Activated CD4-positive, CD25-positive, alpha-beta regulatory T cell treated with anti-CD3 and anti-CD28 coated beads, Interleukin-2, amount 50 U/mL, for 24 hours (primary cell): ENCODE measurements around the gene GLT8D1.
A peak's percentile ranks its signal among the peaks of the same experiment; 100 is the strongest.

Experiments
- ATAC-seq, 2 donors: fragments of 150-1000 bp; cut with Tn5 transposase; one replicate each; pipeline ENCODE4 v1.10.0; 2021; ENCODE audit warnings: mild to moderate bottlenecking in 1 of 2, moderate library complexity in 1 of 2

The GLT8D1 gene

DNA sequence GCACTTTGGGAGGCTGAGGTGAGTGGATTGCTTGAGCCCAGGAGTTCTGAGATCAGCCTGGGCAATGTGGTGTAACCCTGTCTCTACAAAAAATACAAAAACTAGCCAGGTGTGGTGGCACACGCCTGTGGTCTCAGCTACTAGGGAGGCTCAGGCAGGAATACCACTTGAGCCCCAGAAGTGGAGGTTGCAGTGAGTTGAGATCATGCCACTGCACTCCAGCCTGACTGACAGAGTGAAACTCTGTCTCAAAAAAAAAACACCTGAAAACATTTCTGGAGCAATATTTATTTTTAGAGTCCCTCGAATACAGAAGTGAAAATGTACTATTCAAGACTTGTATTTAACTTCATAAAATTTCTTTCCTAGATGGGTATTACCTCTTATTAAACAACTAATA is 4.9 kb upstream of the GLT8D1 start:
- no peak for ATAC-seq

DNA sequence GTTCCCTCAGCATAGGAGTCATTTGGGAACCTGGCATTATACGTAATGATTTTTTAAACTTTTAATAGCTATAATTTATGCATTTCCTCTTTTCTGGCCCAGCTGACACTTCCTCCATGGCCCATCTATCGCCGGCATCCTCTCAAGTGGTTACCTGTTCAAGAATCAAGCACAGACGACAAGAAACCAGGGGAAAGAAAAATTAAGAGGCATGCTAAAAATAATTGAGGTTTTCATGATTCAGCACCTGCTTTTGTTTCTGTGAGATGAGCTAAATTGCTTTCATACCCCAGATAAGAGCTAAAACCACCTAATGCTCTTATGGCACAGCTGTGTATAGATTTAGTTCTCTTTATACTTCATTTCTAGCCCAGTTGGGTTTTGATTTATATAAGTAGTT is 2.0 kb upstream of the GLT8D1 start:
- ATAC-seq, result no peak

DNA sequence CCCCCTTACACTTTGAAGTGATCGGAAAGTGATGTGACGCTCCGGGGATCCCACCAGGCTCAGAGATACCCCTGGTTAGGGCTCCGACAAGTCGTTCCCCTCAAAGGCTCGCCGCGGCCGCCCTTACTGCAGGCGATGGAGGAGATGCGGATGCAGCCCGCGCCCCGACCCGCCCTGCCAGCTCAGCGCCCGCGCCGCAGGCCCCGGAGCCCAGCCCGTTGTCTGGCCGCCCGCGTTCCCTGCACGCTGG is 228 bp downstream of the GLT8D1 start:
- no peak for ATAC-seq

DNA sequence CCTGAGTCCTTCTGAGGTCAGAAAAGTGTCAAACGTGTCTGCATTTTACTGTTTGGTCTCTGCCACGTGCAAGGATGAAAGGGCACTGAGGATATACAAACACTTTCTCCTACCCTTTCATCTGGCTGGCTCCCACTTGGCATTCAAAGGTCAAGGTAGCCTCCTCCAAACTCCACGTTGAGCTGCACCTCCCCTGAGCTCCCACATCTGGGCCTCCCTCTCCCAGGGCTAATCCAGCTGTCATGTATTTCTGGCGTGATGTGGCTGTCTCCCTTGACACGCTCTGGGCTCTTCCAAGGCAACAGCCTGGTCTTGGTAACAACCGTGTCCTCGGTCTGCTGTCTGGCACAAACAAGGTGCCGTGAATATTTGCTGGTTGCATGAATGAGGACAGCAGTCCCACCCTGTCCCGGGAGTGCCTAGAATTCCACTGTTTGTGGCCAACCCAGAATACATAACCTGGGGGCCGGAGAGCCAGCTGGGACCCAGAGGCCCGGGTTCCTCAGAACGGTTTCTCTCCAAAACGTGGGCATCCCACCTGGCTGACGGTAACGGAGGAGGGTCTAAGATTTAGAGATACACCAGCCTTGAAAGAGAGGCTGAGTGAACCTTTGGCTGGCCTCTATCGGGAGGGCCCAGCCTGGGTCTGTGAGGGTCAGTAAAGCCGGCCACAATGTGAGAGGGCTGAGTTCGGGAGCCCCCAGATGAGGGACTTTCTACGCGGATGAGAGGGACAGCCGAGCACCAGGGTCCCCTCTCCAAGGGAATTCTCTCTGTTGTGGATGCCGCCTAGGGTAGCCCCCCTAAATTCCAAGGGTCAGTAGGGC is 767 bp downstream of the GLT8D1 start:
- no peak for ATAC-seq

DNA sequence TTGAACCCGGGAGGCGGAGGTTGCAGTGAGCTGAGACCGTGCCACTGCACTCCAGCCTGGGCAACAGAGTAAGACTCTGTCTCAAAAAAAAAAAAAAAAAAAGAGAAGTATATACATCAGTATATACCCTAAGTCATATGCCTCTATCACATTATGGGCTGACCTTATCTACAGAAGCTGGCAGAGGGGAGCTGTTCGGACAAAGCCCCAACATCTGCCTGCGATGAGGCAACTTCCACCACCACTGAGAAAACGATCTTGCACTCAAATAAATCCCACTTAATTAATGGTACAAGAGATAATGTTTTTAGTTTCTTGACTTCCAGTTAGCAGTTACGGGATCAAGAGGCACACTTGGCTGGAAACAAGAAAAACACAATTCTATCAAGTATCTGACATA is 2.2 kb downstream of the GLT8D1 start:
- ATAC-seq, result no peak

DNA sequence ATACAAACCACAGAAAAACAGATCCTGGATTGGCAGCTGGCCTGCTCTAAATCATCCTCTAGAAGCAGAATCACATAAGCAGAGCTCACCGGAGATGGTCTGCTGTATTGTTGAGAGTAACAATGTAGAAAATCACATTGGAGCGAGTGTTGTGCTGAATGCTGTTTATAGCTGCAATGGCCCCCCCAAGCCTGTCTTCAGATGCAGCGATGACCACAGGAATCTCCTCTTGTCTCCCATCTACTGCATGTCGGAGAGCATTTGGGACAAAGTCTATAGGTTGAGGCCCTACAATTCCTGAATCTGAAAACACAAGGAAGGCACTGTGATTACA is 8.0 kb downstream of the GLT8D1 start:
- ATAC-seq, result no peak

DNA sequence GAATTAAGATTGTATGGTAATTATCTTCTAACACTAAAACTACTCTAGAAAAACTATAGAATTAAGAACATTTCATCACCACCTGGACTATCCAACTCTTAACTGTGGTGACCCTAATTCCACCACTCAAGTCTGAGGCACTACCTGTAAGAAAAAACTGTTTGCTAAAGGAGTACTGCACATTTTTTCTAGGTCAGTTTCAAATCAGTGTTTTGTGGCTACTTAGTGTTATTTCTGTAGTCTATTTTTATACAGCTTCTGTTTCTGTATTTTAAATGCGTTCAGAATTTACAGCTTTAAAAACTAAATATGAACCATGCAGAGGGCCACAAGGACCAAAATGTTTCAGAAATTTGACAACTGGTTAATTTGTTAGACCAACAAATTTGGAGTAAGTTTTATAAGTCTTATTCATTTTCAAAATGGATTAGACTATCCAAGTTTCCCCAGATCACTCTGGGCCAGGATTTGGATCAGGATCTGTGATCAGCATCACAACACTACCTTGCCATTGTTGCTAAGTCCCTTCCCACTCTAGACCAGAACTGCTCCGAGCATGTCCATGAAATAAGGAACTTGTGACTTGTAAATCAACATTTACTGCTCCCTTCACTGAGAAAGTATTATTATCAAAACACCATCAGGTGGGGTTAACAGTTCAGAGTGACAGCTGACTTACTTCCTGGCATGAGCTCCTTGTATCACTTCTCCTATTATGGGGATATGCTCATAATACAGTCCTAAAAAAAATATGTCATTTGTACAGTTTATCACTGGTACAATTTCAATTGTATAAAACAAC is 8.6 kb downstream of the GLT8D1 start:
- no peak for ATAC-seq

DNA sequence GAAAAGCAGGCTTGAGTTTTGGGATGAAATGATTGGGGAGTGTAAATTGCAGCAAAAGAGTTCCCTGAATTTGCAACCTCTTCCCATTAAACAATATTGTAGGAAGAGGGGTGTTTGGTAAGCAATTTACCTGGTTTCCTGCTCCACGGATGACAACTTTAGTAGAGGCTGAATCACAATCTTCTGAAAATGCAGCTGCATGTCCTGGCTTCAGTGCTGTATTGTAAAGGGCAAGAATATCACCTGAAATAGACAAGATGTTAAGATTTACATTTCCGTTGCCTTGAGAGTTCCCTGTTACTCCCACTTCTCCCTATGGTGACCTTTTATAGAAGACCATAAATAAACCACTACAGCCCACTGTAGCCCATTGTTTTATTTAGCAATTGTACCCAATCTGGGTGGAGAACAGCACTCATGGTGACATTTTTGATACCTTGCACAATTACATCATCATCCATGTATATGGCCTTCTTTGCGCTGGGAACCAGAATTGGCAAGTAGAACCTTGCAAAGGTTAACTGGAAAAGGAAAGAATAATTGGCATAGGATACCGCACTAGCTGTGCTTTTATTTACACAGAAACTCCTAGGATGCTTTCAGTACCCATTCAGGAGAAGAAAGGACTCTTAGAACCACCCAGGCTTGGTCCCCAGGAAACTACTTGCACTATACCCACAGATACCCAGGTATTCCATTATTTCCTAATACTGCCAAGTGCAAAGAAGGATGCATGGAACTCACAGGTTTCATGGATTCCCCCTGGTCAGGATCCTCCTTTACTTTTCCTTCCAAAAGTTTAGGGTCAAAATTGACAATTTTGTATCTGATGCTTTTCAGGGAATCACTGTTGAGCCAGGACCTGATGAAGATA is 9.6 kb downstream of the GLT8D1 start:
- ATAC-seq, result no peak

DNA sequence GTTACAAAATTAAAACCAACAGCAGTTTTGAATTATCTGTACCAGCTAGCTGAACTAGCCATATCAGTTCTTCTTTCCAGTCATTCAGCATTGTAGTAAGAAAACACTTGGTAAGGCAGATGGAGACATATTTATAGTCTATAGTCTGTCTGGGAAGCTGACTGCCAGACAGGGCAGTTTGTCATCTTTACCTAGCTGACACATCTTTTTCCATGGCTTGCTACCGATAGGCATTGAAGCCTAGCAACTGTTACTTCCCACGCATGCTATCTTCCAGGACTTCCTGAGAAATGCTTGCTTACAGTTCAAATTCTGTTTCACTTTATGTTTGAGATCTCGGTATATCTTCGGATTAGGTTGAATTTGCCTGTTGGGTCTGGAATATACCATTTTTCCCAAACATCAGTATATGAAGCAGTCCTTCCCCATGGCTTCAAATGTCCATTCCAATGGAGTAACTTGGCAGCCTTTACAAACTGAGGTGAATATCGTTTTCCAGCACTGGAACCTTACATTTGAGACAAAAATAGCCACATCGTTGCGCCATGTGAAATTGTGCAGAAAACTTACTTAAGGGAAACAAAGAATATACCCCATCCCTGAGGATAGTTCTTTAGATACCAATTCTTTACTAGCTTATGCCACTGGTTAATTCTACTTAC is 10.9 kb downstream of the GLT8D1 start:
- peak; percentile 35 to 52 for ATAC-seq

DNA sequence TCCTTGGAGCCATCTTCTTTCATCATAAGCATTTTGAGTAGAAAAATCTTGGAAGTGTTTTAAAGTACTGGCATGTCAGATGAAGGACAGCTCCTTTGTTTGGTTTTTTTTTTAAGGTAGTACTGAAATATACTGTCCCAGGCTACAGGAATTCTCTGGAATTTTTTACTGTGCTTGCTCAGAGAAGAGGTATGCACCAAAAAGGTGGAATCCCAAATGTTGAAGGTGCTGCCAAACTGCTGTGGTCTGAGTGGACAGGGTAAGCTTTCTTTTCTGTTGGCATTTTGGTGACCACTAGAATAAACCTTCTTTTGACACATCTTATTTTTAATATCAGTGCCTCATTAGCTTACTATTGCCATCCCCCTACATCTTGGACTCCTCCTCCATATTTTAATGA is 12.5 kb downstream of the GLT8D1 start:
- no peak for ATAC-seq

DNA sequence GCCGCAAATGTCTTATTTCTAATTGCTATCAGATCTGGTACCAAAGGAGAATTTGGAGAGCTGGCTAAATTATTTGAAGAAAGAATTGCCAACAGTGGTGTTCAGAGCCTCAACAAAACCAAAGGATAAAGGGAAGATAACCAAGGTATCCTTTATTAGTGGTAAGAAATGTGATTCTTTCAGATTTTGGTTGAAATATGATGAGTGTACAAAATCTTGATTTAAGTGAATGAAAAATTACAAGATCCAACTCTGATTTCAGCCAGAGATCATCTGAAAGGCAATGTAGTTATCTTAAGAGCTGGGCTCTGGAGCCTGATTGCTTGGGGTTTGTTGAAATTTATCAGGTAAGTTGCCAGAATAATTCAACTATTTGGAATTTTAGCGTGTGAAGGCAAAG is 15.0 kb downstream of the GLT8D1 start:
- ATAC-seq, result no peak

DNA sequence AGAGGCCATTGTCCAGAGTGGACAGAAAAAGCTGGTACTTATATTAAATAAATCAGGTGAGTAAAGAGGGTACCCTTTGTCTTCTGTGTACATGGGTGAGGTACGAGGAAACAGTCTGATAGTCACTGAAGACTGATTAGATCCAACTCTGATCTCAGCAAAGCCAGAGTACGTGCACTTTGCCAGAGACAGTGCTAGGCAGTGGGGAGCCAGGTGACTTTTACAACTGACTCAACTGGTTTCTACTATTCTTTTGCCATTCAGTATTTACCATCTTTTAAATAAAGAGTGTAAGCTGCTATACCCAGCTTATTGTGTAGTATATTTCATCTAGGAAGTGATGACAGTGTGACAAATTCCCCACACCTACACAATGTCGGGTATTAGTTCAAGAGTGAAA is 16.4 kb downstream of the GLT8D1 start:
- ATAC-seq, result peak in 1 of 2 donors; percentile 7

DNA sequence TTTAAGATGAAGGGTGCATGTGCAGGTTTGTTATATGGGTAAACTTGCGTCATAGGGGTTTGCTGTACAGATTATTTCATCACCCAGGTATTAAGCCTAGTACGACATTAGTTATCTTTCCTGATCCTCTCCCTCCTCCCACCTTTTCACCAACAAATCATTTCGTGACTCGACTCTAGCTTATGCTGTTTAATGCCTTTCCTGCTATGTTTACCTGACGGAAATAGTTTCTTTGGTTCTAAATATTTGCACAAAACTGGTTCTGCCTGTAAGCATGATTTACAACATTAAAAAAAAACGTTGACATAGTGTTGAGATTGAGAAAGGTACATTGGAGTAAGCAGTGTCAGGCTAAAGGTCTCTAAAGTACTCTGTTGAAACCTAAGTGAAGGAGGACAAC is 17.3 kb downstream of the GLT8D1 start:
- ATAC-seq, result no peak

DNA sequence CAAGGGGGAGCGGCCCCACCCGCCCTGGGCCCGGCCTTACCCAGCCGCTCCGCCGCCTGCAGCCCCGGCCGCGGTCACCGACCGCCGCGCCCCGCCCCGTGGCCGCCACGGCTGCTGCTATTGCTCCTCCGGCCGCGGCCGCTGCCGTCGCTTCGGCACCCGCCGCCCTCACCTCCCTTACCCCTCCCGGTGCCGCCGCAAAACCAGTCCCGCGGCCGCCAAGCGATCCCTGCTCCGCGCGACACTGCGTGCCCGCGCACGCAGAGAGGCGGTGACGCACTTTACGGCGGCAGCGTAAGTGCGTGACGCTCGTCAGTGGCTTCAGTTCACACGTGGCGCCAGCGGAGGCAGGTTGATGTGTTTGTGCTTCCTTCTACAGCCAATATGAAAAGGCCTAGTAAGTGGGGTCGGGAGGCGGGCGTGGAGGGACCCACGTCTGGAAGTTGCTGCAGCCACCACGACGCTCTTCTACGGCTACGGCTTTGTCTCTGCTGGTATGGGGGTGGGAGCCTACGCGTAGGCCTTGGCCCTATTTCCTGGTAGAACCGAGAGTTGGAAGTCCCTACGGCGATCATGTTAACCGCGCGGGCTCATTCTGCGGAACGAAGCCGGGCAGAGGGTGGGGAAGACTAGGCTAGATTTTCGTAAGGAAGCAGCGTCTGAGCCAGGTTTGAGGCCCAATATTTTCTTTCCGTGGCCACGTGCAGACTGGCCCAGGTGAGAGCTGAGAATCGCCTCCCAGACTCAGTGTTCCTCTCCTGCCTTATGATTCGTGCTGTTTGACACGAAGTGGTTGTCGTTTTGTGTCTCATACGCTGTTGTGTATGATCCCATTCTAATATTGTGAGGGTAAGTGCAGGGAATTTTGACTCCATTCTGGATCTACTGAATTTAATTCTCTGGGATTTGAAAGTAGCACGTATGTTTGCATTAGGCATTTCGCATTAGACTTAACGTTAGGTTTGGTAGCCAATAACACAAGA is 19.6 kb downstream of the GLT8D1 start, which contains the start of the genes GNL3 and PBRM1:
Gene GNL3 (plus strand): TSS at position 324 of the 983 bp plus-strand sequence. CDS start 61 bp downstream, at position 385.
Gene PBRM1 (minus strand): TSS at position 205 of the 983 bp plus-strand sequence.
- peak; percentile 72 to 78 for ATAC-seq

DNA sequence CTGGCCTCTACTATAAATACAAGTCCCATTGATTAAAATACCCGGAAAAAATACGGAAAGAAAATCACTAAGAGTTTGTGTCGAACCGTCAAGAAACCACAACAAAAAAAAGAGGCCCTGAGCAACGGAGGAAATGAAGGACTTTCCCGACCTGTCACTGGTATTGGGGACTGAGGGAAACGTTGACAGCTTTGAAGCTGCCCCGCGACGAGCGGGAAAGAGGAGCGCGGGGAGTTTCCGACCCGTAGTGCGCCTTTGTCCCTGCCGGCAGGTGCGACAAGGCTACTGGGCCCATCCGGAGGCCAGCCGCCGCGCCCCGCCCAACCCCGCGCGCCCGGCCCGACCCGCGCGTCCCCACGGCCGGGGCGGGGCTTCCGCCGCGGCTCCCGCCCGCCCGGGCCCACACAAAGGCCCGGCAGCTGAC is 20.3 kb downstream of the GLT8D1 start:
- ATAC-seq, result peak; percentile 73 to 77

DNA sequence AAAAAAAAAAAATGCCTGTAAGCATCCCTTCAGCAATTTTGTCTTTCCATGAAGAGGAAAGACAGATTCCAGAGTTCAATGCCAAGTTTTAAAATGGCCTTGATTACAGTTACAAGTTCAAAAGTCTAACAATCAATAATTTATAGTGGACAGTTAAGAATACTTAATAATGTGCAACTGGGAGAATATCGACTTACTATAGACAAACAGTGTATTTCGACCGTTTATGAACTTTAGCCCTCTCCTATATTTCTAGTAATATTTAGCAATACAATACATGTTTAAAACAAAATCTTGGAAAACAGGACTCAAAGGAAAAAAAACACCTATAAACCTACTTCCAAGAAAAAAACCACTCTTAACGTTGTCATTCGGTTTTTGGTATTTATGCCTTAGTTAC is 21.4 kb downstream of the GLT8D1 start:
- ATAC-seq, result no peak

DNA sequence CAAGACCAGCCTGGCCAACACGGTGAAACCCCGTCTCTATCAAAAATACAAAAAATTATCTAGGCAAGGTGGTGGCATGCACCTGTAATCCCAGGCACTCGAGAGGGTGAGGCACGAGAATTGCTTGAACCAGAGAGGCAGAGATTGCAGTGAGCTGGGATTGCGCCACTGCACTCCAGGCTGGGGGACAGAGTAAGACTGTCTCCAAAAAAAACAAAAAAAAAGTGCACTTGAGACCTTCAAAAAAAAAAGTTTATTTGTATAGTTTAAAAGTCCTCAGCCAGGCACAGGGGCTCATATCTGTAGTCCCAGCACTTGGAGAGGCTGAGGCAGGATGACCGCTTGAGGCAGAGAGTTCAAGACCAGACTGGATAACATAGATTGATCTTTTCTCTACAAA is 22.0 kb downstream of the GLT8D1 start:
- no peak for ATAC-seq

DNA sequence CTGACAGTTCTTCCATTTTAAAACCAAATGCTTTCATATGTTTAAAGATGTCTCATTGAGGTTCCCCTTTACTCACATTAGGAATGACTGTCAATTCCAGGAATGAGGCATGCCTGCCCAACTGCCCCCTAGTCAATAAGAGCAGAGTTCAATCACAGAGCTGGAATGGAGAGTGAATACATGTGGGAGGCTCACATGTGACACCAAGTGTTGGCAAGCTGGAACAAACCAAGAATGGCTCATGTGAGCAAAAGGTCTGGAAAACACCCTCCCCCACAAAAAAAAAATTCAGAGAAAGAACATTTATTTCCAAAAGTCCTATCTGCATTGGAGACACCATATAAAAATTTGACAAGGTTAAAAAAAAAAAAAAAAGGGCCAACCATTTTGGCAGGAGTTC is 23.6 kb downstream of the GLT8D1 start:
- ATAC-seq, result peak; percentile 15 to 41

DNA sequence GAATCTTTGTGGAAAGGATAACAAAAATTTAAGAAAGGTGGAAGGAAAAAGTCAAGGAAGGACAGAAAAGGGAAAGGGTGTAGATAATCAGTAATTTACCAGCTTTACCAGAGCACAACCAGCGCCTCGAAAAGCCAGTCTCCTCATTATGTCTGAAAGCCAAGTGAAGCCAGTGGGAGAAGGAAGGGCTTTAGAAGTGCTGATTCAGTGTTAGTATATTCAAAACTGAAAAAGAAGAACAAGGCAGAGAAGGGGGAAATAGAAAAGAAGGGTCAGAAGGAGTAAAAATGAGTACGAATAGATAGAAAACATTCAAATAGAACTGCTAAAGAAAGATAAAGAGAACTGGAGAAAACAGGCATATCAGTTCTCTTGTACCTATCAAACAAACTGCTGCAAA is 24.0 kb downstream of the GLT8D1 start:
- ATAC-seq, result no peak

DNA sequence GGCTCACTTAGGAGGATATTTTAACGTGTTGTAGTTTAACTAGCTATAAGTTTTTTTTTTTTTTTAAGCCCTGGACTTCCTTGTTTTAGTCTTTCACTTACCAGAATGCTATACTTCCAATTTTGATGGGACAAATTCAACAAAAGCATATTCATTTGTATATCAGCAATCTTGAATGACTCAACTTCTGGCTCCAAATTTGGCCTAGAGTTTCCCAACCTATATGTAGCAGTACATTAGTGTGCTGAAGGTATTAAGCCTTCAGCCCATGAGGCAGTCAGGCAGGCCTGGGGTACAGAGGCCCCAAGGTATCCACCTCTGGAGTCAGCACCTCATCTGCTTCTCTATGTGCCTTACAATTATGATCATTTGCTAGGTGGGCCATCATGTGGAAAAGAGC is 25.8 kb downstream of the GLT8D1 start:
- ATAC-seq, result no peak

DNA sequence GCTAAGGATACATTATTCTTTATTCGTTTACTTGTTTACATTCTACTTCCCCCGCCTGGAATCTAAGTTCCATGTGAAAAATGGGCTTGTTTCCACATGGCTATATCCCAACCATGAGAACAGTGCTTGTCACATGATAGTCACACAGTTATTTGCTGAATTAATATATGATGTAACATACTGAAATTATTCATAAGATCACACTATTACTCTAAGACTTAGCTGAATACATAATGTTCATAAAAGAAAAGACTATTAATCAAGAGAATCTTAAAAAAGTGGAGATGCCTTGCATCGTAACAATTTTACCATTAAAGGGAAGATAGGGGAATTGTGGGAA is 26.4 kb downstream of the GLT8D1 start:
- no peak for ATAC-seq
